HepG2 (cell line): Measurements from ENCODE around the gene PRR22. TPM values are rescaled to one million over a fixed set of nuclear protein-coding genes. Genes with fewer than 3 reads are reported as not detected.

Experiments
- AGO1 ChIP-seq: fragments of 200-400 bp; formaldehyde crosslinking; IDR thresholded peaks from 2 replicates; pipeline ENCODE4 v1.6.1; 2017; ENCODE audit warnings: mild to moderate bottlenecking, low read depth, low read length, moderate library complexity; ENCODE audit not compliant: poor library complexity, severe bottlenecking
- AKAP8 ChIP-seq: sonication (generic); formaldehyde crosslinking; IDR thresholded peaks from 2 replicates; pipeline ENCODE4 v1.5.1; 2020; ENCODE audit warnings: mild to moderate bottlenecking, missing genetic modification reagents
- FOXA1 ChIP-seq, 2 experiments: fragments of 450-650 bp in 1 of 2; sonication (generic) in 1 of 2; formaldehyde crosslinking in 1 of 2; IDR thresholded peaks; 2 replicates each; pipeline versions ENCODE4 v1.4.0 to v1.6.1; 2016 to 2020; ENCODE audit warnings: missing genetic modification reagents in 1 of 2
- FOXC1 ChIP-seq: sonication (generic); formaldehyde crosslinking; IDR thresholded peaks from 2 replicates; pipeline ENCODE4 v1.8.0; 2022; ENCODE audit warnings: mild to moderate bottlenecking, missing genetic modification reagents, borderline replicate concordance
- LCORL ChIP-seq, 2 experiments: fragments of 450-650 bp in 1 of 2; sonication (generic) in 1 of 2; formaldehyde crosslinking in 1 of 2; IDR thresholded peaks; 2 replicates each; pipeline versions ENCODE4 v1.5.0 to v1.6.1; 2017 to 2020; ENCODE audit warnings: antibody characterized with exemption in 1 of 2, missing genetic modification reagents in 1 of 2
- MAZ ChIP-seq, 2 experiments: sonication (generic) in 1 of 2; formaldehyde crosslinking in 1 of 2; IDR thresholded peaks; 2 replicates each; pipeline versions ENCODE4 v1.5.0 to v1.6.1; 2012 to 2020; ENCODE audit warnings: low read depth in 2 of 2, mild to moderate bottlenecking in 2 of 2, borderline replicate concordance in 1 of 2, improper control_type of control experiment in 1 of 2, low read length in 1 of 2, missing genetic modification reagents in 1 of 2, moderate library complexity in 1 of 2
- MTF2 ChIP-seq: sonication (generic); formaldehyde crosslinking; IDR thresholded peaks from 2 replicates; pipeline ENCODE4 v1.5.0; 2020; ENCODE audit warnings: missing genetic modification reagents, borderline replicate concordance
- NRL ChIP-seq: sonication (generic); formaldehyde crosslinking; IDR thresholded peaks from 2 replicates; pipeline ENCODE4 v1.5.0; 2020; ENCODE audit warnings: missing genetic modification reagents, mild to moderate bottlenecking, moderate library complexity, borderline replicate concordance
- PHF8 ChIP-seq: sonication (generic); formaldehyde crosslinking; IDR thresholded peaks from 2 replicates; pipeline ENCODE4 v1.5.0; 2020; ENCODE audit warnings: missing genetic modification reagents
- SMC3 ChIP-seq: IDR thresholded peaks from 2 replicates; pipeline ENCODE4 v1.6.1; 2011; ENCODE audit warnings: low read length, improper control_type of control experiment
- SOX6 ChIP-seq, 2 experiments: fragments of 450-650 bp in 1 of 2; sonication (generic) in 1 of 2; formaldehyde crosslinking in 1 of 2; IDR thresholded peaks; 2 replicates each; pipeline versions ENCODE4 v1.4.0 to v1.6.1; 2017 to 2020; ENCODE audit warnings: antibody characterized with exemption in 1 of 2, mild to moderate bottlenecking in 1 of 2, missing genetic modification reagents in 1 of 2
- STAG1 ChIP-seq: sonication (generic); formaldehyde crosslinking; IDR thresholded peaks from 2 replicates; pipeline ENCODE4 v1.4.0; 2020; ENCODE audit warnings: missing genetic modification reagents
- TBX2 ChIP-seq: sonication (generic); formaldehyde crosslinking; IDR thresholded peaks from 2 replicates; pipeline ENCODE4 v1.5.0; 2020; ENCODE audit warnings: missing genetic modification reagents, mild to moderate bottlenecking, borderline replicate concordance
- ZBTB7A ChIP-seq: sonication (generic); formaldehyde crosslinking; IDR thresholded peaks from 2 replicates; pipeline ENCODE4 v1.8.0; 2022; ENCODE audit warnings: mild to moderate bottlenecking, missing genetic modification reagents
- ZNF317 ChIP-seq: sonication (generic); formaldehyde crosslinking; IDR thresholded peaks from 2 replicates; pipeline ENCODE4 v1.5.0; 2020; ENCODE audit warnings: mild to moderate bottlenecking, missing genetic modification reagents
- ZNF577 ChIP-seq: sonication (generic); formaldehyde crosslinking; IDR thresholded peaks from 2 replicates; pipeline ENCODE4 v1.4.0; 2020; ENCODE audit warnings: mild to moderate bottlenecking, low read depth, missing genetic modification reagents, borderline replicate concordance
- polyA plus RNA-seq, 8 experiments: library from polyadenylated mRNA; depleted of rRNA in 3 of 8; stranded (reverse) in 7 of 8; unstranded in 1 of 8; fragments of >200 nt; fragmentation: Illumina TruSeq in 4 of 8; extraction: Trizol in 4 of 8; gene quantifications; 2 replicates each; pipeline versions ENCODE4 v1.2.1 to v1.2.3, GENCODE V29; 2011 to 2016; ENCODE audit warnings: low read depth in 4 of 8, missing spikeins in 1 of 8, mixed read lengths in 1 of 8; ENCODE audit not compliant: insufficient read depth in 1 of 8
- total RNA-seq, 5 experiments: library from RNA; depleted of rRNA; stranded (reverse); fragments of >200 nt; fragmentation: Illumina TruSeq; extraction: Trizol; gene quantifications; 2 replicates each; pipeline ENCODE4 v1.2.3, GENCODE V29; 2016; ENCODE audit warnings: low read depth in 1 of 5
- TF ChIP-seq, protein P1 (sequence below): sonication (generic); formaldehyde crosslinking; IDR thresholded peaks from 2 replicates; pipeline ENCODE4 v1.5.0; 2020; ENCODE audit warnings: mild to moderate bottlenecking, missing genetic modification reagents, borderline replicate concordance
- TF ChIP-seq, protein P2 (sequence below): sonication (generic); formaldehyde crosslinking; IDR thresholded peaks from 2 replicates; pipeline ENCODE4 v1.9.0; 2022; ENCODE audit warnings: missing genetic modification reagents, mild to moderate bottlenecking, borderline replicate concordance
- TF ChIP-seq, protein P3 (sequence below): sonication (generic); formaldehyde crosslinking; IDR thresholded peaks from 2 replicates; pipeline ENCODE4 v1.4.0; 2020; ENCODE audit warnings: mild to moderate bottlenecking, missing genetic modification reagents

Gene PRR22
- total and polyA plus RNA-seq, 2 of the 13 experiments (the other 11 are each of a cell fraction or from before 2014, with no cell fraction given), result 0.84 to 2.3 TPM

DNA sequence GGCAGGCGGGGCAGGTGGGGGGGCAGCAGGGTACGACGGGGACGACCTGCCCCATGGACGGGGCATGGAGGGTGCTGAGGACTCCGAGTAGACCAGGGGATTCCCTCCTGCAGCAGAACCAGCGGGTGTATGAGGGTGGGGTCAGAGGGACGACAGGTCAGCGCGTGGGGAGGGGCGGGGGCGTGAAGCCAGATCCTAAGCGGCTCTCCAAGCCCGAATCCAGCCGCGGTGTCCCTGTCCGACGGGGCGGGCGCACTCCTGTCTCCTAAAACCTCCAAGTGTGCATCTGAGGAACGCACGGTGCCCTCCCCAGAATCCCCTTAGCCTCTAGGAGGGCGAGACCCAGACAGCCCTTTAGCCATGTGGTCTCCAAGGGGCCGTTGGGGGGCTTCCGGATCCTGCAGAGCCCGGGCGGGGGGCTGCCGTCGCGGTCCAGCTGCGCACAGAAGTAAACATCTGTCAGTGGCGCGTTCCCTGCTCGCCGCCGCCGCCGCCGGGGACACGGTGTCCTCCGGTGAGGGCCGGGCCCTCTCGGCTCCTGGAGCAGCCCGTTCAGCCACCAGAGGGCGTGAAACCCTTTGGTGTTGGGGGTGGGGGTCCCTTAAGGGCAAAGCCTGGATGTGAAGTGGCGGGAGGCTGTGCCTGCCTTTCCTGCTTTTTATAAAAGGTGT, 21.1 kb upstream of the PRR22 start (continued):
- TF ChIP-seq AGO1, result peak; percentile 80
- TF ChIP-seq MAZ (IDR thresholded peaks at IDR 0.05; ENCODE audit: borderline replicate concordance, low read depth, low read length), result peak; percentile 75; the same call in 1 of the 2 replicates
- TF ChIP-seq MAZ (CRISPR knock-in tag; IDR thresholded peaks at IDR 0.05; ENCODE audit: low read depth), result peak; percentile 75; the same call in 1 of the 2 replicates
- TF ChIP-seq, protein P1, sequence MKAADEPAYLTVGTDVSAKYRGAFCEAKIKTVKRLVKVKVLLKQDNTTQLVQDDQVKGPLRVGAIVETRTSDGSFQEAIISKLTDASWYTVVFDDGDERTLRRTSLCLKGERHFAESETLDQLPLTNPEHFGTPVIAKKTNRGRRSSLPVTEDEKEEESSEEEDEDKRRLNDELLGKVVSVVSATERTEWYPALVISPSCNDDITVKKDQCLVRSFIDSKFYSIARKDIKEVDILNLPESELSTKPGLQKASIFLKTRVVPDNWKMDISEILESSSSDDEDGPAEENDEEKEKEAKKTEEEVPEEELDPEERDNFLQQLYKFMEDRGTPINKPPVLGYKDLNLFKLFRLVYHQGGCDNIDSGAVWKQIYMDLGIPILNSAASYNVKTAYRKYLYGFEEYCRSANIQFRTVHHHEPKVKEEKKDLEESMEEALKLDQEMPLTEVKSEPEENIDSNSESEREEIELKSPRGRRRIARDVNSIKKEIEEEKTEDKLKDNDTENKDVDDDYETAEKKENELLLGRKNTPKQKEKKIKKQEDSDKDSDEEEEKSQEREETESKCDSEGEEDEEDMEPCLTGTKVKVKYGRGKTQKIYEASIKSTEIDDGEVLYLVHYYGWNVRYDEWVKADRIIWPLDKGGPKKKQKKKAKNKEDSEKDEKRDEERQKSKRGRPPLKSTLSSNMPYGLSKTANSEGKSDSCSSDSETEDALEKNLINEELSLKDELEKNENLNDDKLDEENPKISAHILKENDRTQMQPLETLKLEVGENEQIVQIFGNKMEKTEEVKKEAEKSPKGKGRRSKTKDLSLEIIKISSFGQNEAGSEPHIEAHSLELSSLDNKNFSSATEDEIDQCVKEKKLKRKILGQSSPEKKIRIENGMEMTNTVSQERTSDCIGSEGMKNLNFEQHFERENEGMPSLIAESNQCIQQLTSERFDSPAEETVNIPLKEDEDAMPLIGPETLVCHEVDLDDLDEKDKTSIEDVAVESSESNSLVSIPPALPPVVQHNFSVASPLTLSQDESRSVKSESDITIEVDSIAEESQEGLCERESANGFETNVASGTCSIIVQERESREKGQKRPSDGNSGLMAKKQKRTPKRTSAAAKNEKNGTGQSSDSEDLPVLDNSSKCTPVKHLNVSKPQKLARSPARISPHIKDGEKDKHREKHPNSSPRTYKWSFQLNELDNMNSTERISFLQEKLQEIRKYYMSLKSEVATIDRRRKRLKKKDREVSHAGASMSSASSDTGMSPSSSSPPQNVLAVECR (CRISPR knock-in tag), result peak; percentile 64; the same call in 1 of the 2 replicates
- peak; percentile 77 for TF ChIP-seq STAG1 (CRISPR knock-in tag)
- TF ChIP-seq ZNF317 (CRISPR knock-in tag), result peak; percentile 84
- TF ChIP-seq ZNF577 (CRISPR knock-in tag), result no peak
- 0 out of 2 replicates have a peak, but pooled peaks have one; percentile 30 for TF ChIP-seq PHF8
- no peak for TF ChIP-seq FOXA1 (IDR thresholded peaks at IDR 0.05)
- TF ChIP-seq FOXA1 (CRISPR knock-in tag; IDR thresholded peaks at IDR 0.05), result 0 out of 2 replicates have a peak, but pooled peaks have one; percentile 21
- no peak for TF ChIP-seq MTF2 (CRISPR knock-in tag)
- TF ChIP-seq, protein P2, sequence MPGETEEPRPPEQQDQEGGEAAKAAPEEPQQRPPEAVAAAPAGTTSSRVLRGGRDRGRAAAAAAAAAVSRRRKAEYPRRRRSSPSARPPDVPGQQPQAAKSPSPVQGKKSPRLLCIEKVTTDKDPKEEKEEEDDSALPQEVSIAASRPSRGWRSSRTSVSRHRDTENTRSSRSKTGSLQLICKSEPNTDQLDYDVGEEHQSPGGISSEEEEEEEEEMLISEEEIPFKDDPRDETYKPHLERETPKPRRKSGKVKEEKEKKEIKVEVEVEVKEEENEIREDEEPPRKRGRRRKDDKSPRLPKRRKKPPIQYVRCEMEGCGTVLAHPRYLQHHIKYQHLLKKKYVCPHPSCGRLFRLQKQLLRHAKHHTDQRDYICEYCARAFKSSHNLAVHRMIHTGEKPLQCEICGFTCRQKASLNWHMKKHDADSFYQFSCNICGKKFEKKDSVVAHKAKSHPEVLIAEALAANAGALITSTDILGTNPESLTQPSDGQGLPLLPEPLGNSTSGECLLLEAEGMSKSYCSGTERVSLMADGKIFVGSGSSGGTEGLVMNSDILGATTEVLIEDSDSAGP, result peak; percentile 93
- TF ChIP-seq ZBTB7A (CRISPR knock-in tag), result peak; percentile 13; the same call in 1 of the 2 replicates
- no peak for TF ChIP-seq SOX6 (IDR thresholded peaks at IDR 0.05)
- peak; percentile 50; the same call in 1 of the 2 replicates for TF ChIP-seq SOX6 (CRISPR knock-in tag; IDR thresholded peaks at IDR 0.05)
- TF ChIP-seq FOXC1 (CRISPR knock-in tag), result 0 out of 2 replicates have a peak, but pooled peaks have one; percentile 21
- TF ChIP-seq SMC3, result peak; percentile 58
- TF ChIP-seq NRL (CRISPR knock-in tag), result peak; percentile 71
- 0 out of 2 replicates have a peak, but pooled peaks have one; percentile 77 for TF ChIP-seq AKAP8 (CRISPR knock-in tag)
- TF ChIP-seq LCORL (IDR thresholded peaks at IDR 0.05), result no peak
- TF ChIP-seq LCORL (CRISPR knock-in tag; IDR thresholded peaks at IDR 0.05), result peak; percentile 76
- TF ChIP-seq, protein P3, sequence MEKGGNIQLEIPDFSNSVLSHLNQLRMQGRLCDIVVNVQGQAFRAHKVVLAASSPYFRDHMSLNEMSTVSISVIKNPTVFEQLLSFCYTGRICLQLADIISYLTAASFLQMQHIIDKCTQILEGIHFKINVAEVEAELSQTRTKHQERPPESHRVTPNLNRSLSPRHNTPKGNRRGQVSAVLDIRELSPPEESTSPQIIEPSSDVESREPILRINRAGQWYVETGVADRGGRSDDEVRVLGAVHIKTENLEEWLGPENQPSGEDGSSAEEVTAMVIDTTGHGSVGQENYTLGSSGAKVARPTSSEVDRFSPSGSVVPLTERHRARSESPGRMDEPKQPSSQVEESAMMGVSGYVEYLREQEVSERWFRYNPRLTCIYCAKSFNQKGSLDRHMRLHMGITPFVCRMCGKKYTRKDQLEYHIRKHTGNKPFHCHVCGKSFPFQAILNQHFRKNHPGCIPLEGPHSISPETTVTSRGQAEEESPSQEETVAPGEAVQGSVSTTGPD (CRISPR knock-in tag), result 0 out of 2 replicates have a peak, but pooled peaks have one; percentile 54
- peak; percentile 79 for TF ChIP-seq TBX2 (CRISPR knock-in tag)
